K562 (cell line): ENCODE data around the gene MTF1. TPM values are rescaled to one million over a fixed set of nuclear protein-coding genes. Genes with fewer than 3 reads are reported as not detected.
A peak's percentile ranks its signal among the peaks of the same experiment; 100 is the strongest.

Experiments
- CXXC5 ChIP-seq: fragments of 250-450 bp; sonication (Bioruptor Pico); IDR thresholded peaks from 2 replicates; pipeline ENCODE4 v1.8.0; 2022; ENCODE audit warnings: inconsistent platforms, mild to moderate bottlenecking, moderate library complexity
- ELF1 ChIP-seq: fragments of 200-800 bp; sonication (Bioruptor generic); IDR thresholded peaks from 2 replicates; pipeline ENCODE4 v1.6.1; 2016; ENCODE audit warnings: missing genetic modification characterization, missing compliant biosample characterization
- FIP1L1 ChIP-seq: fragments of 200-400 bp; formaldehyde crosslinking; IDR thresholded peaks from 2 replicates; pipeline ENCODE4 v1.6.1; 2018; ENCODE audit warnings: mild to moderate bottlenecking, low read depth, low read length; ENCODE audit not compliant: poor library complexity, severe bottlenecking
- GATAD2B ChIP-seq: fragments of 450-650 bp; IDR thresholded peaks from 2 replicates; pipeline ENCODE4 v1.6.1; 2017; ENCODE audit warnings: mild to moderate bottlenecking, borderline replicate concordance
- HDAC8 ChIP-seq: fragments of 450-650 bp; IDR thresholded peaks from 2 replicates; pipeline ENCODE4 v1.6.1; 2016; ENCODE audit warnings: mild to moderate bottlenecking, missing genetic modification characterization, moderate library complexity, missing compliant biosample characterization
- MXI1 ChIP-seq: IDR thresholded peaks from 2 replicates; pipeline ENCODE4 v1.6.1; 2011; ENCODE audit warnings: low read depth, mild to moderate bottlenecking, improper control_type of control experiment, low read length
- NCOA4 ChIP-seq: fragments of 450-650 bp; IDR thresholded peaks from 2 replicates; pipeline ENCODE4 v1.6.1; 2018; ENCODE audit warnings: mild to moderate bottlenecking; ENCODE audit not compliant: partially characterized antibody
- POLR2AphosphoS5 ChIP-seq: IDR thresholded peaks from 2 replicates; pipeline ENCODE4 v1.6.1; 2011; ENCODE audit warnings: mild to moderate bottlenecking, low read depth, low read length, moderate library complexity; ENCODE audit not compliant: control insufficient read depth, insufficient read depth
- POU5F1 ChIP-seq: fragments of 150-350 bp; IDR thresholded peaks from 2 replicates; pipeline ENCODE4 v1.6.1; 2014; ENCODE audit warnings: borderline replicate concordance, low read length, low read depth, mild to moderate bottlenecking; ENCODE audit not compliant: partially characterized antibody
- RBBP5 ChIP-seq: fragments of 200-600 bp; sonication (generic); IDR thresholded peaks from 2 replicates; pipeline ENCODE4 v1.6.1; 2012; ENCODE audit warnings: borderline replicate concordance, mild to moderate bottlenecking, low read length, control low read depth, inconsistent platforms; ENCODE audit not compliant: insufficient read depth, poor library complexity, severe bottlenecking
- ZBTB1 ChIP-seq: sonication (generic); formaldehyde crosslinking; IDR thresholded peaks from 2 replicates; pipeline ENCODE4 v1.8.1; 2023; ENCODE audit warnings: missing genetic modification reagents, low read depth, mild to moderate bottlenecking, borderline replicate concordance
- ZNF639 ChIP-seq, 2 experiments: fragments of 200-800 bp in 1 of 2; sonication (Bioruptor generic) in 1 of 2; sonication (generic) in 1 of 2; formaldehyde crosslinking in 1 of 2; IDR thresholded peaks in 1 of 2; conservative IDR thresholded peaks in 1 of 2; 2 replicates each; pipeline versions ENCODE4 v1.5.0 to v1.6.1; 2016 to 2020; ENCODE audit warnings: missing compliant biosample characterization in 1 of 2, missing genetic modification characterization in 1 of 2, missing genetic modification reagents in 1 of 2
- polyA plus RNA-seq, 8 experiments: library from polyadenylated mRNA; depleted of rRNA in 4 of 8; stranded (reverse) in 5 of 8; unstranded in 3 of 8; fragments of >200 nt; fragmentation: Nextera tagmentation in 2 of 8; fragmentation: Illumina TruSeq in 1 of 8; extraction: Ambion mirVana in 2 of 8; extraction: Trizol in 1 of 8; gene quantifications; 2 replicates each; pipeline versions ENCODE4 v1.2.1 to v1.2.3, GENCODE V29; 2011 to 2014; ENCODE audit warnings: inconsistent platforms in 1 of 8, missing spikeins in 1 of 8
- total RNA-seq, 7 experiments: library from RNA; depleted of rRNA in 6 of 7; stranded (reverse); fragments of >200 nt in 6 of 7; fragmentation: Illumina TruSeq in 2 of 7; extraction: Trizol in 2 of 7; gene quantifications; 2 replicates each; pipeline versions ENCODE4 v1.2.1 to v1.2.3, GENCODE V29; 2011 to 2021; ENCODE audit warnings: low replicate concordance in 1 of 7
- TF ChIP-seq, protein P1 (sequence below): fragments of 200-600 bp; sonication (generic); IDR thresholded peaks from one replicate; pipeline ENCODE4 v1.6.1; 2012; ENCODE audit warnings: mild to moderate bottlenecking, low read depth, low read length, inconsistent platforms

Gene MTF1
- total and polyA plus RNA-seq, 9 of the 15 experiments (the other 6 are each of a cell fraction or from before 2014, with no cell fraction given): 1.1 to 12.2 (median 4.3) TPM

DNA sequence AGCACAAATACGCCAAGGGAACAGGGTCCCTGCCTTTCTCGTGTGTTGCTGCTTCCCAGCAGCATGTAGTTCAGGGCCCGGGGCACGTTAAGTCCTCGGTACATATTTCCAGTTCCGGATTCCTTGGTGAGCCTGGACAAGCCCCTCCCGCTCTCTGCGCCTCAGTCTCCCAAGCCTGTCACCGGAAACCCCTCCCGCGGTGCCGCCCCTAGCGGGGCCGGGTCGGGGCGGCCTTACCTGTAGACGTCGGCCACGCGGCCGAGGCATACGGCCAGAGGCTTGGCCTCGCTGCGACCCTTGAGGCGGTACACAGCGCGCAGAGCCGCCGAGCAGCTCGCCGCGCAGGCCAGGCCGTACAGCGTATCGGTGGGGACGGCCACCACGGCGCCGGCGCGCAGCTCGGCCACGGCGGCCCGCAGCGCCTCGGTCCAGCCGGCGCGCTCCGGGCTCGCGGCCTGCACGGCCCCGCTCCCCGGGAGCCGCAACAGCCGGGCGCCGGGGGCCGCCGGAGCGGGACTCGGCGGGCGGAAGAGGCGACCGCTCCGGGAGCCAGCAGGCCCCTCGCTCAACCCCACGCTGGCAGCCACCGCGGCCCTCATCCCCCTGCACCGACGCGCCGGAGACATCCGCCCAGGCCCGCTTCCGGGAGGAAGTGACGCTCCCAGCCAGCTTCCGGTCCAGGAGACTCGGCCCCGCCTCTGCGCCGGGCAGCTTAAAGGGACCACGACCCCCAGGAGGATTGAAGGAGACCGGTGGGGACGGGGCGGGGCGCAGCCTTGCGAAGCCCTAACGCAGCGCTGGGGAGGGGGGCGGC is 51.6 kb downstream of the MTF1 start, which contains the start of the genes C1orf122 and YRDC (continued):
- 0 out of 2 replicates have a peak, but pooled peaks have one; percentile 29 for TF ChIP-seq ZBTB1 (CRISPR knock-in tag)
- TF ChIP-seq POLR2AphosphoS5: peak; percentile 81
- TF ChIP-seq FIP1L1: peak; percentile 26
- TF ChIP-seq NCOA4: no peak
- peak in 1 of 2 experiments; percentile 74; a peak in 2 of 4 replicates for TF ChIP-seq ZNF639 (CRISPR knock-in tag; conservative IDR thresholded peaks at IDR 0.05 in 1 of 2, IDR thresholded peaks at IDR 0.05 in 1 of 2)
- peak; percentile 95 for TF ChIP-seq GATAD2B
- TF ChIP-seq POU5F1: peak; percentile 53
- TF ChIP-seq CXXC5 (CRISPR knock-in tag): peak; percentile 70
- TF ChIP-seq, protein P1, sequence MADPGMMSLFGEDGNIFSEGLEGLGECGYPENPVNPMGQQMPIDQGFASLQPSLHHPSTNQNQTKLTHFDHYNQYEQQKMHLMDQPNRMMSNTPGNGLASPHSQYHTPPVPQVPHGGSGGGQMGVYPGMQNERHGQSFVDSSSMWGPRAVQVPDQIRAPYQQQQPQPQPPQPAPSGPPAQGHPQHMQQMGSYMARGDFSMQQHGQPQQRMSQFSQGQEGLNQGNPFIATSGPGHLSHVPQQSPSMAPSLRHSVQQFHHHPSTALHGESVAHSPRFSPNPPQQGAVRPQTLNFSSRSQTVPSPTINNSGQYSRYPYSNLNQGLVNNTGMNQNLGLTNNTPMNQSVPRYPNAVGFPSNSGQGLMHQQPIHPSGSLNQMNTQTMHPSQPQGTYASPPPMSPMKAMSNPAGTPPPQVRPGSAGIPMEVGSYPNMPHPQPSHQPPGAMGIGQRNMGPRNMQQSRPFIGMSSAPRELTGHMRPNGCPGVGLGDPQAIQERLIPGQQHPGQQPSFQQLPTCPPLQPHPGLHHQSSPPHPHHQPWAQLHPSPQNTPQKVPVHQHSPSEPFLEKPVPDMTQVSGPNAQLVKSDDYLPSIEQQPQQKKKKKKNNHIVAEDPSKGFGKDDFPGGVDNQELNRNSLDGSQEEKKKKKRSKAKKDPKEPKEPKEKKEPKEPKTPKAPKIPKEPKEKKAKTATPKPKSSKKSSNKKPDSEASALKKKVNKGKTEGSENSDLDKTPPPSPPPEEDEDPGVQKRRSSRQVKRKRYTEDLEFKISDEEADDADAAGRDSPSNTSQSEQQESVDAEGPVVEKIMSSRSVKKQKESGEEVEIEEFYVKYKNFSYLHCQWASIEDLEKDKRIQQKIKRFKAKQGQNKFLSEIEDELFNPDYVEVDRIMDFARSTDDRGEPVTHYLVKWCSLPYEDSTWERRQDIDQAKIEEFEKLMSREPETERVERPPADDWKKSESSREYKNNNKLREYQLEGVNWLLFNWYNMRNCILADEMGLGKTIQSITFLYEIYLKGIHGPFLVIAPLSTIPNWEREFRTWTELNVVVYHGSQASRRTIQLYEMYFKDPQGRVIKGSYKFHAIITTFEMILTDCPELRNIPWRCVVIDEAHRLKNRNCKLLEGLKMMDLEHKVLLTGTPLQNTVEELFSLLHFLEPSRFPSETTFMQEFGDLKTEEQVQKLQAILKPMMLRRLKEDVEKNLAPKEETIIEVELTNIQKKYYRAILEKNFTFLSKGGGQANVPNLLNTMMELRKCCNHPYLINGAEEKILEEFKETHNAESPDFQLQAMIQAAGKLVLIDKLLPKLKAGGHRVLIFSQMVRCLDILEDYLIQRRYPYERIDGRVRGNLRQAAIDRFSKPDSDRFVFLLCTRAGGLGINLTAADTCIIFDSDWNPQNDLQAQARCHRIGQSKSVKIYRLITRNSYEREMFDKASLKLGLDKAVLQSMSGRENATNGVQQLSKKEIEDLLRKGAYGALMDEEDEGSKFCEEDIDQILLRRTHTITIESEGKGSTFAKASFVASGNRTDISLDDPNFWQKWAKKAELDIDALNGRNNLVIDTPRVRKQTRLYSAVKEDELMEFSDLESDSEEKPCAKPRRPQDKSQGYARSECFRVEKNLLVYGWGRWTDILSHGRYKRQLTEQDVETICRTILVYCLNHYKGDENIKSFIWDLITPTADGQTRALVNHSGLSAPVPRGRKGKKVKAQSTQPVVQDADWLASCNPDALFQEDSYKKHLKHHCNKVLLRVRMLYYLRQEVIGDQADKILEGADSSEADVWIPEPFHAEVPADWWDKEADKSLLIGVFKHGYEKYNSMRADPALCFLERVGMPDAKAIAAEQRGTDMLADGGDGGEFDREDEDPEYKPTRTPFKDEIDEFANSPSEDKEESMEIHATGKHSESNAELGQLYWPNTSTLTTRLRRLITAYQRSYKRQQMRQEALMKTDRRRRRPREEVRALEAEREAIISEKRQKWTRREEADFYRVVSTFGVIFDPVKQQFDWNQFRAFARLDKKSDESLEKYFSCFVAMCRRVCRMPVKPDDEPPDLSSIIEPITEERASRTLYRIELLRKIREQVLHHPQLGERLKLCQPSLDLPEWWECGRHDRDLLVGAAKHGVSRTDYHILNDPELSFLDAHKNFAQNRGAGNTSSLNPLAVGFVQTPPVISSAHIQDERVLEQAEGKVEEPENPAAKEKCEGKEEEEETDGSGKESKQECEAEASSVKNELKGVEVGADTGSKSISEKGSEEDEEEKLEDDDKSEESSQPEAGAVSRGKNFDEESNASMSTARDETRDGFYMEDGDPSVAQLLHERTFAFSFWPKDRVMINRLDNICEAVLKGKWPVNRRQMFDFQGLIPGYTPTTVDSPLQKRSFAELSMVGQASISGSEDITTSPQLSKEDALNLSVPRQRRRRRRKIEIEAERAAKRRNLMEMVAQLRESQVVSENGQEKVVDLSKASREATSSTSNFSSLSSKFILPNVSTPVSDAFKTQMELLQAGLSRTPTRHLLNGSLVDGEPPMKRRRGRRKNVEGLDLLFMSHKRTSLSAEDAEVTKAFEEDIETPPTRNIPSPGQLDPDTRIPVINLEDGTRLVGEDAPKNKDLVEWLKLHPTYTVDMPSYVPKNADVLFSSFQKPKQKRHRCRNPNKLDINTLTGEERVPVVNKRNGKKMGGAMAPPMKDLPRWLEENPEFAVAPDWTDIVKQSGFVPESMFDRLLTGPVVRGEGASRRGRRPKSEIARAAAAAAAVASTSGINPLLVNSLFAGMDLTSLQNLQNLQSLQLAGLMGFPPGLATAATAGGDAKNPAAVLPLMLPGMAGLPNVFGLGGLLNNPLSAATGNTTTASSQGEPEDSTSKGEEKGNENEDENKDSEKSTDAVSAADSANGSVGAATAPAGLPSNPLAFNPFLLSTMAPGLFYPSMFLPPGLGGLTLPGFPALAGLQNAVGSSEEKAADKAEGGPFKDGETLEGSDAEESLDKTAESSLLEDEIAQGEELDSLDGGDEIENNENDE: no peak
- TF ChIP-seq MXI1: peak; percentile 66; the same call in 1 of the 2 replicates
- TF ChIP-seq RBBP5: peak; percentile 98
- TF ChIP-seq ELF1 (tag): peak; percentile 97
- TF ChIP-seq HDAC8 (tag): no peak
